SU-DHL-6 (cell line): ENCODE measurements around the gene FARS2.

Source experiments
- EZH2phosphoT487 ChIP-seq: fragments of 200-600 bp; sonication (generic), shearing (Covaris generic); conservative IDR thresholded peaks from 2 replicates; pipeline ENCODE4 v1.6.1; 2018; ENCODE audit warnings: mild to moderate bottlenecking, antibody characterized with exemption, low read length, moderate library complexity, mixed read lengths
- TF ChIP-seq, protein P1 (sequence below): fragments of 200-600 bp; sonication (generic); IDR thresholded peaks from one replicate; pipeline ENCODE4 v1.5.1; 2017; ENCODE audit warnings: antibody characterized with exemption, mild to moderate bottlenecking, low read length, moderate library complexity; ENCODE audit not compliant: insufficient read depth, poor library complexity, severe bottlenecking

DNA sequence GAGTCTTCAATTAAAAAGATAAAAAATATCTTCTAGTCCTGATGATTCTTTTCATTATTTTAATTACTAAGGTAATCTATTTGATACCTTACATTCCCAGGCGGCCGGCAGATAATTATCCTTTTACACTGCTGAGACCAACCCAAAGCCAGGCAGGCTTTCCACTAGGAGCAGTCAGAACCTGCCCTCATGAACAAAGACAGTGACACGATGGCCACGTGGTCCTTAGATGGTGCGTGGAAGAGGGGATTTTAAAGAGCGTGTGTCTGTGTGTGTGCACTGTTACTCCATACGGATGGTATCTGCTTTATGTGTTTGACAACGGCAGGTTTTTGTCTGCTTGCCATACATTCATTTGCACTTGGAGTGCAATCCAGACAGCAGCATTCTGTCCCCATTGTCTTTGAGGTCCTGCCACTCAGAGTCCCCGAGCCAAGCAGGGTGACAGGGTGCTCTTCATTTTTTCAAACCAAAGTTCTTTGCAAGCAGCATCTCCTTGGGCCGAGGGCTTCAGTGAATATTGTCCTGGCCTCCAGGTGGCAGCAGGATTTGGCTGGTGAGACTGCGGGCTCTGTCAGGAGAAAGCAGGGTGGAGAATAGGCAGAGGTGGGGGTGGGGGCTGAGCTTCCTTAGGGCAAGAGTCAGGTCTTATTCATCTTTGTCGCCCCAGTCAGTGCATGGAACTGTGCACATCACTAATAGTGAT, 484.9 kb downstream of the FARS2 start:
- TF ChIP-seq, protein P1, sequence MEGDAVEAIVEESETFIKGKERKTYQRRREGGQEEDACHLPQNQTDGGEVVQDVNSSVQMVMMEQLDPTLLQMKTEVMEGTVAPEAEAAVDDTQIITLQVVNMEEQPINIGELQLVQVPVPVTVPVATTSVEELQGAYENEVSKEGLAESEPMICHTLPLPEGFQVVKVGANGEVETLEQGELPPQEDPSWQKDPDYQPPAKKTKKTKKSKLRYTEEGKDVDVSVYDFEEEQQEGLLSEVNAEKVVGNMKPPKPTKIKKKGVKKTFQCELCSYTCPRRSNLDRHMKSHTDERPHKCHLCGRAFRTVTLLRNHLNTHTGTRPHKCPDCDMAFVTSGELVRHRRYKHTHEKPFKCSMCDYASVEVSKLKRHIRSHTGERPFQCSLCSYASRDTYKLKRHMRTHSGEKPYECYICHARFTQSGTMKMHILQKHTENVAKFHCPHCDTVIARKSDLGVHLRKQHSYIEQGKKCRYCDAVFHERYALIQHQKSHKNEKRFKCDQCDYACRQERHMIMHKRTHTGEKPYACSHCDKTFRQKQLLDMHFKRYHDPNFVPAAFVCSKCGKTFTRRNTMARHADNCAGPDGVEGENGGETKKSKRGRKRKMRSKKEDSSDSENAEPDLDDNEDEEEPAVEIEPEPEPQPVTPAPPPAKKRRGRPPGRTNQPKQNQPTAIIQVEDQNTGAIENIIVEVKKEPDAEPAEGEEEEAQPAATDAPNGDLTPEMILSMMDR = peak; percentile 25
- no peak for TF ChIP-seq EZH2phosphoT487
